Measurements from ENCODE around the gene CACNA2D1.

The CACNA2D1 gene

GRCh38 chr7:82166260-82167015 lies 277.1 kb downstream of the CACNA2D1 start:
- no peak for DNase-seq (ENCODE audit: low read depth)
- H3K4me3 ChIP-seq (ENCODE audit: control insufficient read depth, low read depth, low read length), result no peak overlapping the region
- TF ChIP-seq, protein P1, sequence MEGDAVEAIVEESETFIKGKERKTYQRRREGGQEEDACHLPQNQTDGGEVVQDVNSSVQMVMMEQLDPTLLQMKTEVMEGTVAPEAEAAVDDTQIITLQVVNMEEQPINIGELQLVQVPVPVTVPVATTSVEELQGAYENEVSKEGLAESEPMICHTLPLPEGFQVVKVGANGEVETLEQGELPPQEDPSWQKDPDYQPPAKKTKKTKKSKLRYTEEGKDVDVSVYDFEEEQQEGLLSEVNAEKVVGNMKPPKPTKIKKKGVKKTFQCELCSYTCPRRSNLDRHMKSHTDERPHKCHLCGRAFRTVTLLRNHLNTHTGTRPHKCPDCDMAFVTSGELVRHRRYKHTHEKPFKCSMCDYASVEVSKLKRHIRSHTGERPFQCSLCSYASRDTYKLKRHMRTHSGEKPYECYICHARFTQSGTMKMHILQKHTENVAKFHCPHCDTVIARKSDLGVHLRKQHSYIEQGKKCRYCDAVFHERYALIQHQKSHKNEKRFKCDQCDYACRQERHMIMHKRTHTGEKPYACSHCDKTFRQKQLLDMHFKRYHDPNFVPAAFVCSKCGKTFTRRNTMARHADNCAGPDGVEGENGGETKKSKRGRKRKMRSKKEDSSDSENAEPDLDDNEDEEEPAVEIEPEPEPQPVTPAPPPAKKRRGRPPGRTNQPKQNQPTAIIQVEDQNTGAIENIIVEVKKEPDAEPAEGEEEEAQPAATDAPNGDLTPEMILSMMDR (IDR thresholded peaks at IDR 0.05; ENCODE audit: control insufficient read depth, insufficient read depth, low read depth, low read length, missing control alignments), result no peak

GRCh38 chr7:82164813-82165212 lies 278.8 kb downstream of the CACNA2D1 start:
- TF ChIP-seq, protein P1 (IDR thresholded peaks at IDR 0.05; ENCODE audit: control insufficient read depth, insufficient read depth, low read depth, low read length, missing control alignments), result peak; percentile 48
- DNase-seq (ENCODE audit: low read depth), result peak; percentile 60
- no peak overlapping the region for H3K4me3 ChIP-seq (ENCODE audit: control insufficient read depth, low read depth, low read length)

DNA sequence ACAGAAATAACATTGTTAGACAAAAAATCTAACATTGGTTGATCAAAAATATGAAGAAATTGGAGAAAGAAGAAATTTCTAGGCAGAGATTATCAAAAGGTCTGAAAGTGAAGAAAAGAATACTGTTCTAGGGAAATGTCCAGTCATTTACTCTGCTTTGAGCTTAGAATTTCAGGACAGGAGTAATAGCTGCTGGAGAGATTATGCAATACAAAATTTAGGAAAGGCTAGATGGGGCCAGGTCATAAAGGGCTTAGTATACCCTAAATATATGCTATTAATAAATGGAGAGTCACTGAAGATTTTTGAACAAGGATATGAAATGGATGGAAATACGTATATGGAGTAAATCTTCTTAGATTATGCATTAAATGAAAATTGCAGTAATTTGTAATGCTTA lies 279.2 kb downstream of the CACNA2D1 start:
- DNase-seq (ENCODE audit: low read depth), result no peak
- TF ChIP-seq, protein P1 (IDR thresholded peaks at IDR 0.05; ENCODE audit: control insufficient read depth, insufficient read depth, low read depth, low read length, missing control alignments), result no peak

GRCh38 chr7:82163586-82163985 lies 280.0 kb downstream of the CACNA2D1 start:
- DNase-seq (ENCODE audit: low read depth), result no peak
- TF ChIP-seq, protein P1 (IDR thresholded peaks at IDR 0.05; ENCODE audit: control insufficient read depth, insufficient read depth, low read depth, low read length, missing control alignments), result no peak
- H3K4me3 ChIP-seq (ENCODE audit: control insufficient read depth, low read depth, low read length), result no peak overlapping the region

More for the DNA sequence above, 279.2 kb downstream of the CACNA2D1 start:
- no peak overlapping the region for H3K4me3 ChIP-seq (ENCODE audit: control insufficient read depth, low read depth, low read length)

GRCh38 chr7:82162289-82162688 lies 281.3 kb downstream of the CACNA2D1 start:
- DNase-seq (ENCODE audit: low read depth), result no peak
- TF ChIP-seq, protein P1 (IDR thresholded peaks at IDR 0.05; ENCODE audit: control insufficient read depth, insufficient read depth, low read depth, low read length, missing control alignments), result no peak
- no peak overlapping the region for H3K4me3 ChIP-seq (ENCODE audit: control insufficient read depth, low read depth, low read length)

DNA sequence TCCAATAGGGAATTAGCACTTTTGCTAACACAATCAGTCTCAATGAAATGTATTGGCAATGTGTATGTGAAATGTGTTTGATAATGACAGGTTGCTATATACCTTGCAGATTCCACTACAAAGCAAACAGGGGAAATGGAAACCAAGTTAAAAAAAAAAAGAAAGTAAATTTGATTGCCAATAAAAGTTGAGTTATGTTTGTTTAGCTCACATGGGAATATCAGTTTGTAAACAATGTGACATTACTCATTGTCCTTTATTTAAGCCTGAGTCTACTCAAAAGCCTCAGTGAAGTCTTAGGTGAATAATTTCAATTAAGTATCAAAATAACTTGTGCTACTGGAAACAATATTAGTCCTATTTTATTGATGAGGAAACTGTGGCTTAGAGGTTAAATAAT lies 285.2 kb downstream of the CACNA2D1 start:
- TF ChIP-seq, protein P1 (IDR thresholded peaks at IDR 0.05; ENCODE audit: control insufficient read depth, insufficient read depth, low read depth, low read length, missing control alignments), result no peak
- no peak for DNase-seq (ENCODE audit: low read depth)
- no peak overlapping the region for H3K4me3 ChIP-seq (ENCODE audit: control insufficient read depth, low read depth, low read length)
